Panc1 (cell line): Measurements from ENCODE around the gene TBC1D2. TPM values are rescaled to one million over a fixed set of nuclear protein-coding genes. Genes with fewer than 3 reads are reported as not detected.

Experiments
- ATAC-seq: fragments of 200-7000 bp; cut with Tn5 transposase; 2 replicates; pipeline ENCODE4 v1.9.1; 2020; ENCODE audit warnings: mild to moderate bottlenecking, moderate library complexity
- BruUV-seq: library from RNA; stranded (reverse); fragments of 400-500 nt; replicated peaks from 2 replicates; lab custom pipeline; 2021; lab: Mats Ljungman, UMichigan
- CTCF ChIA-PET: fragments of 300-600 bp; sonication (Branson Sonifier 250); formaldehyde crosslinking; loops from one replicate; lab custom pipeline; 2022; ENCODE audit warnings: antibody characterized with exemption; lab: Charles Lee
- POLR2A ChIA-PET: fragments of 300-600 bp; sonication (Branson Sonifier 250); formaldehyde crosslinking; loops from one replicate; lab custom pipeline; 2022; ENCODE audit warnings: antibody characterized with exemption; lab: Charles Lee
- DNase-seq: peaks from one replicate; pipeline ENCODE4 v3.0.0-alpha.2; 2010; ENCODE audit warnings: low read depth, low spot score
- H3K27ac ChIP-seq: 2 replicates; pipeline ENCODE4 v1.5.1; 2011; ENCODE audit warnings: mild to moderate bottlenecking, low read length, inconsistent platforms
- H3K27me3 ChIP-seq: fragments of 200-500 bp; sonication (Bioruptor generic); 2 replicates; pipeline ENCODE4 v1.6.0; 2014; ENCODE audit warnings: low read length, inconsistent platforms; ENCODE audit not compliant: control insufficient read depth, insufficient read depth
- H3K36me3 ChIP-seq: fragments of 200-500 bp; sonication (Bioruptor generic); 2 replicates; pipeline ENCODE4 v1.5.1; 2014; ENCODE audit warnings: inconsistent platforms, mild to moderate bottlenecking, low read length, moderate library complexity; ENCODE audit not compliant: control insufficient read depth, insufficient read depth
- H3K4me1 ChIP-seq: 2 replicates; pipeline ENCODE4 v1.5.1; 2011; ENCODE audit warnings: inconsistent platforms, mild to moderate bottlenecking, low read length, moderate library complexity; ENCODE audit not compliant: control insufficient read depth, insufficient read depth
- H3K4me3 ChIP-seq, 2 experiments: 2 replicates each; pipeline ENCODE4 v1.5.1; 2011 to 2012; ENCODE audit warnings: low read depth in 2 of 2, low read length in 2 of 2, mild to moderate bottlenecking in 2 of 2, inconsistent platforms in 1 of 2, moderate library complexity in 1 of 2
- H3K9me3 ChIP-seq: fragments of 200-500 bp; sonication (Bioruptor generic); 2 replicates; pipeline ENCODE4 v1.5.1; 2014; ENCODE audit warnings: low read depth, mild to moderate bottlenecking, inconsistent platforms, low read length, moderate library complexity; ENCODE audit not compliant: control insufficient read depth, insufficient read depth
- POLR2AphosphoS5 ChIP-seq: IDR thresholded peaks from 2 replicates; pipeline ENCODE4 v1.6.1; 2012; ENCODE audit warnings: mild to moderate bottlenecking, low read depth, low read length, moderate library complexity
- SIN3A ChIP-seq: IDR thresholded peaks from 2 replicates; pipeline ENCODE4 v1.6.1; 2012; ENCODE audit warnings: low read depth, mild to moderate bottlenecking, low read length, moderate library complexity, borderline replicate concordance; ENCODE audit not compliant: insufficient read depth
- TCF7L2 ChIP-seq: IDR thresholded peaks from 2 replicates; pipeline ENCODE4 v1.6.1; 2011; ENCODE audit warnings: mild to moderate bottlenecking, low read depth, low read length, inconsistent platforms
- in situ Hi-C: cut with HindIII; loops from 2 replicates; pipeline ENCODE4 v1.10.0; 2016; ENCODE audit warnings: low sequenced_read_pairs, low pct_unique_long_range_greater_than_20kb
- intact Hi-C: fragments of 100-400 bp; cut with micrococcal nuclease; formaldehyde crosslinking; loops from one replicate; pipeline ENCODE4 v1.10.0; 2022; ENCODE audit not compliant: unreplicated experiment
- total RNA-seq: library from RNA; stranded (reverse); gene quantifications from one replicate; pipeline ENCODE4 v1.2.1, GENCODE V29; 2021; ENCODE audit not compliant: unreplicated experiment
- TF ChIP-seq, protein P1 (sequence below): fragments of 450-650 bp; IDR thresholded peaks from 2 replicates; pipeline ENCODE4 v1.5.1; 2017; ENCODE audit warnings: mild to moderate bottlenecking
- TF ChIP-seq, protein P2 (sequence below), 2 experiments: IDR thresholded peaks; 2 replicates each; pipeline ENCODE4 v1.6.1; 2011 to 2012; ENCODE audit warnings: low read depth in 2 of 2, control low read depth in 1 of 2, low read length in 1 of 2, mild to moderate bottlenecking in 1 of 2, moderate library complexity in 1 of 2; ENCODE audit not compliant: insufficient read depth in 1 of 2

Gene TBC1D2
- total RNA-seq, 1 experiment from 2014 or later: 2.4 TPM

DNA sequence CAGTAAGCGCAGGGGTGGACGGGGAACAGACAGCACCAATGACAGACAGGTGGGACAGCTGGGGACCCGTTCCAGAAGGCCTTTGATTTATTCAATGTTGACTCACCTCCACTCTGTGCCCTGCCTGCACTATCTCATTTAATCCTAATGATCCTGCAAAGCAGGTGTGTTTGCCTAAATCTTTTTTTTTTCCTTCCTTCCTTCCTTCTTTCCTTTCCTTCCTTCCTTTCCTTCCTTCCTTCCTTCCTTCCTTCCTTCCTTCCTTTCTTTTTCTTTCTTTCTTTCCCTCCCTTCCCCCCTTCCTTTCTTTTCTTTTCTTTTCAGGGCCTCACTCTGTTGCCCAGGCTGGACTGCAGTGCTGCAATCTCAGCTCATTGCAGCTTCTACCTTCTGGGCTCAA, 45.9 kb downstream of the TBC1D2 start:
- intact Hi-C loops (no loop called here), in situ Hi-C loops (no loop called here)
- DNase-seq: no peak
- no TSS peak for BruUV-seq
- ATAC-seq: no peak
- no peak overlapping the region for H3K27ac ChIP-seq
- H3K9me3 ChIP-seq: no peaks in the 10 kb centered on the region
- H3K4me3 ChIP-seq: no peak overlapping the region
- ChIA-PET POLR2A (no interaction called here), CTCF (no interaction called here)
- no peaks in the 10 kb centered on the region for H3K27me3 ChIP-seq
- no peaks in the 10 kb centered on the region for H3K36me3 ChIP-seq
- H3K4me1 ChIP-seq: no peaks in the 10 kb centered on the region
- TF ChIP-seq POLR2AphosphoS5 (no peak), TCF7L2 (no peak), SIN3A (no peak)
- TF ChIP-seq, protein P1, sequence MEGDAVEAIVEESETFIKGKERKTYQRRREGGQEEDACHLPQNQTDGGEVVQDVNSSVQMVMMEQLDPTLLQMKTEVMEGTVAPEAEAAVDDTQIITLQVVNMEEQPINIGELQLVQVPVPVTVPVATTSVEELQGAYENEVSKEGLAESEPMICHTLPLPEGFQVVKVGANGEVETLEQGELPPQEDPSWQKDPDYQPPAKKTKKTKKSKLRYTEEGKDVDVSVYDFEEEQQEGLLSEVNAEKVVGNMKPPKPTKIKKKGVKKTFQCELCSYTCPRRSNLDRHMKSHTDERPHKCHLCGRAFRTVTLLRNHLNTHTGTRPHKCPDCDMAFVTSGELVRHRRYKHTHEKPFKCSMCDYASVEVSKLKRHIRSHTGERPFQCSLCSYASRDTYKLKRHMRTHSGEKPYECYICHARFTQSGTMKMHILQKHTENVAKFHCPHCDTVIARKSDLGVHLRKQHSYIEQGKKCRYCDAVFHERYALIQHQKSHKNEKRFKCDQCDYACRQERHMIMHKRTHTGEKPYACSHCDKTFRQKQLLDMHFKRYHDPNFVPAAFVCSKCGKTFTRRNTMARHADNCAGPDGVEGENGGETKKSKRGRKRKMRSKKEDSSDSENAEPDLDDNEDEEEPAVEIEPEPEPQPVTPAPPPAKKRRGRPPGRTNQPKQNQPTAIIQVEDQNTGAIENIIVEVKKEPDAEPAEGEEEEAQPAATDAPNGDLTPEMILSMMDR: no peak
- TF ChIP-seq, protein P2, sequence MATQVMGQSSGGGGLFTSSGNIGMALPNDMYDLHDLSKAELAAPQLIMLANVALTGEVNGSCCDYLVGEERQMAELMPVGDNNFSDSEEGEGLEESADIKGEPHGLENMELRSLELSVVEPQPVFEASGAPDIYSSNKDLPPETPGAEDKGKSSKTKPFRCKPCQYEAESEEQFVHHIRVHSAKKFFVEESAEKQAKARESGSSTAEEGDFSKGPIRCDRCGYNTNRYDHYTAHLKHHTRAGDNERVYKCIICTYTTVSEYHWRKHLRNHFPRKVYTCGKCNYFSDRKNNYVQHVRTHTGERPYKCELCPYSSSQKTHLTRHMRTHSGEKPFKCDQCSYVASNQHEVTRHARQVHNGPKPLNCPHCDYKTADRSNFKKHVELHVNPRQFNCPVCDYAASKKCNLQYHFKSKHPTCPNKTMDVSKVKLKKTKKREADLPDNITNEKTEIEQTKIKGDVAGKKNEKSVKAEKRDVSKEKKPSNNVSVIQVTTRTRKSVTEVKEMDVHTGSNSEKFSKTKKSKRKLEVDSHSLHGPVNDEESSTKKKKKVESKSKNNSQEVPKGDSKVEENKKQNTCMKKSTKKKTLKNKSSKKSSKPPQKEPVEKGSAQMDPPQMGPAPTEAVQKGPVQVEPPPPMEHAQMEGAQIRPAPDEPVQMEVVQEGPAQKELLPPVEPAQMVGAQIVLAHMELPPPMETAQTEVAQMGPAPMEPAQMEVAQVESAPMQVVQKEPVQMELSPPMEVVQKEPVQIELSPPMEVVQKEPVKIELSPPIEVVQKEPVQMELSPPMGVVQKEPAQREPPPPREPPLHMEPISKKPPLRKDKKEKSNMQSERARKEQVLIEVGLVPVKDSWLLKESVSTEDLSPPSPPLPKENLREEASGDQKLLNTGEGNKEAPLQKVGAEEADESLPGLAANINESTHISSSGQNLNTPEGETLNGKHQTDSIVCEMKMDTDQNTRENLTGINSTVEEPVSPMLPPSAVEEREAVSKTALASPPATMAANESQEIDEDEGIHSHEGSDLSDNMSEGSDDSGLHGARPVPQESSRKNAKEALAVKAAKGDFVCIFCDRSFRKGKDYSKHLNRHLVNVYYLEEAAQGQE (IDR thresholded peaks at IDR 0.05; ENCODE audit: insufficient read depth in 1 of 2, low read depth in 2 of 2, low read length in 1 of 2): no peak

DNA sequence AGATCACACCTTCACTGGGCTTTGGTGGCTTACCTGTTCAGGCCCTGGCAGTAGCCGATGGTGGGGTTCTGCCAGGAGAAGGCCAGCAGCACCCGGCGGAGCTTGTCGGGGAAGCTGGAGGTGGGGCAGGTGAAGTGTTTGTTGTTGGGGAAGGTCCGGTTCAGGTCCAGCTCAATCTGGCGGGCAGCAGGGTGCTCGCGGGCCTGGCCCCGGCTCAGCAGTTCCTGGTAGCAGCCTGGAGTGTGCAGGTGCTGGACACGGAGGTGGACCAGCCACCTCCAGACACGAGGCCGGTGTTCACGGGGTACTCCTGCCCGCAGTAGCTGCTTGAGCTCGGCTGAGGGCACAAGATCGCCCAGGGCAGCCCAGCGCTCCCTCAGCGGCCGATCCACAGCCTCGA, 46.8 kb downstream of the TBC1D2 start:
- intact Hi-C loops: no loop called here
- no peaks in the 10 kb centered on the region for H3K36me3 ChIP-seq
- ATAC-seq: no peak

More for the DNA sequence above, 46.8 kb downstream of the TBC1D2 start:
- BruUV-seq: no TSS peak
- H3K9me3 ChIP-seq: no peaks in the 10 kb centered on the region
- no peak overlapping the region for H3K27ac ChIP-seq
- POLR2A ChIA-PET: no interaction called here
- TF ChIP-seq, protein P2 (IDR thresholded peaks at IDR 0.05; ENCODE audit: insufficient read depth in 1 of 2, low read depth in 2 of 2, low read length in 1 of 2): no peak
- TF ChIP-seq POLR2AphosphoS5: no peak
- TF ChIP-seq SIN3A: no peak
- TF ChIP-seq, protein P1: no peak
- no peak for TF ChIP-seq TCF7L2
- H3K4me3 ChIP-seq: no peak overlapping the region
- DNase-seq: no peak
- no peaks in the 10 kb centered on the region for H3K4me1 ChIP-seq
- CTCF ChIA-PET: no interaction called here
- in situ Hi-C loops: no loop called here
- H3K27me3 ChIP-seq: no peaks in the 10 kb centered on the region
